Natural killer cell (primary cell): Measurements from ENCODE around the gene CDK3. TPM values are rescaled to one million over a fixed set of nuclear protein-coding genes. Genes with fewer than 3 reads are reported as not detected.
A peak's percentile ranks its signal among the peaks of the same experiment; 100 is the strongest.

ENCODE experiments used
- ATAC-seq, 3 donors: fragments of 150-1000 bp in 2 of 3; fragments of 200-7000 bp in 1 of 3; cut with Tn5 transposase; 1 replicate in 1 of 3; 2 replicates in 2 of 3; pipeline ENCODE4 v1.10.0; 2021; ENCODE audit warnings: mild to moderate bottlenecking in 2 of 3, moderate library complexity in 2 of 3
- DNase-seq, 2 donors: peaks; one replicate each; pipeline versions ENCODE4 v3.0.0 to v3.0.0-alpha.2; 2013 to 2021; ENCODE audit warnings: mixed read lengths in 1 of 2
- H3K27ac ChIP-seq: one replicate; pipeline ENCODE4 v1.5.1; 2013; ENCODE audit warnings: mild to moderate bottlenecking, low read length
- H3K27me3 ChIP-seq: one replicate; pipeline ENCODE4 v1.6.1; 2013; ENCODE audit warnings: low read length; ENCODE audit not compliant: control insufficient read depth, insufficient read depth
- H3K36me3 ChIP-seq: one replicate; pipeline ENCODE4 v1.6.1; 2013; ENCODE audit warnings: low read length; ENCODE audit not compliant: control insufficient read depth, insufficient read depth
- H3K4me1 ChIP-seq: one replicate; pipeline ENCODE4 v1.6.1; 2013; ENCODE audit warnings: low read length; ENCODE audit not compliant: control insufficient read depth, insufficient read depth
- H3K4me3 ChIP-seq: one replicate; pipeline ENCODE4 v1.5.1; 2013; ENCODE audit warnings: low read length
- H3K9me3 ChIP-seq: one replicate; pipeline ENCODE4 v1.6.1; 2013; ENCODE audit warnings: low read length; ENCODE audit not compliant: control insufficient read depth, insufficient read depth
- H3K27ac Mint-ChIP-seq, 2 donors: one replicate each; pipeline ENCODE4 v1.8.0; 2022; ENCODE audit warnings: mild to moderate bottlenecking in 2 of 2, mixed read lengths in 2 of 2, moderate library complexity in 1 of 2
- H3K27me3 Mint-ChIP-seq, 2 donors: one replicate each; pipeline ENCODE4 v1.8.0; 2022; ENCODE audit warnings: low read depth in 2 of 2, mixed read lengths in 2 of 2
- H3K36me3 Mint-ChIP-seq: one replicate; pipeline ENCODE4 v1.8.0; 2022; ENCODE audit warnings: mixed read lengths
- H3K4me1 Mint-ChIP-seq, 2 donors: one replicate each; pipeline ENCODE4 v1.8.0; 2022; ENCODE audit warnings: mixed read lengths in 2 of 2
- H3K4me3 Mint-ChIP-seq: one replicate; pipeline ENCODE4 v1.8.0; 2022; ENCODE audit warnings: mild to moderate bottlenecking, moderate library complexity, mixed read lengths
- H3K9me3 Mint-ChIP-seq, 2 donors: one replicate each; pipeline ENCODE4 v1.8.0; 2022; ENCODE audit warnings: mixed read lengths in 2 of 2
- CTCF ChIP-seq: fragments of 200-600 bp; IDR thresholded peaks from one replicate; pipeline ENCODE4 v1.8.0; 2022; ENCODE audit warnings: antibody characterized with exemption
- WGBS: methylation state at CpG from one replicate; pipeline ENCODE4 v1.1.7; 2013; ENCODE audit warnings: missing lambda C conversion rate; ENCODE audit not compliant: insufficient coverage; 5-methylcytosine and 5-hydroxymethylcytosine counted together
- intact Hi-C: fragments of 100-400 bp; cut with micrococcal nuclease; formaldehyde crosslinking; loops from one replicate; pipeline ENCODE4 v1.14.2; 2022
- total RNA-seq, 4 donors: library from RNA; stranded (reverse); fragments of 120-200 nt in 1 of 4; gene quantifications; one replicate each; pipeline versions ENCODE4 v1.2.3 to v1.2.4, GENCODE V29; 2013 to 2022

Gene CDK3
- total RNA-seq, 3 donors from 2014 or later (not counting 1 experiment from before 2014, with no cell fraction given) = 5.5 to 13.6 (median 13.5) TPM

- no peak overlapping the region for H3K4me3 Mint-ChIP-seq
- 20% methylated on average over 18 of the region's 18 CpGs for WGBS
- intact Hi-C loops = no loop called here
Measured at GRCh38 chr17:75996665-75997590, 3.7 kb upstream of the CDK3 start.

DNA sequence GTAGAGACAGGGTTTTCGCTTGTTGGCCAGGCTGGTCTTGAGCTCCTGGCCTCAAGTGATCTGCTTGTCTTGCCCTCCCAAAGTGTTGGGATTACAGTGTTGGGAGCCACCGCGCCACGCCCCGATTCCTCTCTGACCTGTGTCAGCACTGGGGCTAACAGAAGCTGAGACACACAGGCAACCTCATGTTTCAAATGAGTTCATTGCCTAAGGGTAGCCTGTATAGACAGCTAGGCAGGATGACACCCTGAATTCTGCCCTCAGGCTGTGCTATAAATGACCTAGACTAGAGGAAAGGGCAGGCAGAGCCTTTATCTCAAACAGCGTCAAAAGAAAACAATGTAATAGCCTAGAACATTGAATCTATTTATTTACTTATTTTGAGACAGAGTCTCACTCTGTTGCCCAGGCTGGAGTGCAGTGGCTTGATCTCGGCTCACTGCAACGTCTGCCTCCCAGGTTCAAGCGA is 2.3 kb upstream of the CDK3 start:
- no peak for ATAC-seq
- Histone ChIP-seq H3K4me1 (peaks cover 11% of the 10 kb centered on the region), H3K27me3 (no peaks in the 10 kb centered on the region), H3K9me3 (no peaks in the 10 kb centered on the region), H3K4me3 (no peak overlapping the region), H3K27ac (no peak overlapping the region), H3K36me3 (peaks cover 7% of the 10 kb centered on the region)
- Mint-ChIP-seq H3K27ac (no peak overlapping the region), H3K27me3 (no peaks in the 10 kb centered on the region), H3K4me1 (peaks cover 10 to 11% of the 10 kb centered on the region in 2 donors), H3K36me3 (no peaks in the 10 kb centered on the region), H3K9me3 (no peaks in the 10 kb centered on the region), H3K4me3 (no peak overlapping the region)
- 96% methylated on average over 9 of the region's 9 CpGs for WGBS
- intact Hi-C loops = no loop called here
- DNase-seq = no peak
- TF ChIP-seq CTCF = no peak

More at GRCh38 chr17:75996665-75997590, 3.7 kb upstream of the CDK3 start:
- Mint-ChIP-seq H3K36me3 (no peaks in the 10 kb centered on the region), H3K27me3 (no peaks in the 10 kb centered on the region), H3K9me3 (no peaks in the 10 kb centered on the region), H3K27ac (peak overlapping the region in 1 of 2 donors; percentile 28), H3K4me1 (peaks cover 10 to 11% of the 10 kb centered on the region in 2 donors)
- Histone ChIP-seq H3K27me3 (no peaks in the 10 kb centered on the region), H3K9me3 (no peaks in the 10 kb centered on the region), H3K4me3 (no peak overlapping the region), H3K4me1 (peaks cover 11% of the 10 kb centered on the region), H3K27ac (no peak overlapping the region), H3K36me3 (peaks cover 11% of the 10 kb centered on the region)
- DNase-seq = peak in 1 of 2 donors; percentile 71
- no peak for TF ChIP-seq CTCF
- peak in 2 of 3 donors; percentile 35 to 60 for ATAC-seq

- H3K27ac ChIP-seq = no peak overlapping the region
- intact Hi-C loops = no loop called here
- DNase-seq = peak; percentile 55 to 75
- H3K4me1 Mint-ChIP-seq = peaks cover 10 to 11% of the 10 kb centered on the region in 2 donors
- no peak overlapping the region for H3K4me3 ChIP-seq
- peak; percentile 69 to 88 (median 79) for ATAC-seq
- H3K27ac Mint-ChIP-seq = no peak overlapping the region
- 85% methylated on average over 31 of the region's 31 CpGs for WGBS
- no peaks in the 10 kb centered on the region for H3K36me3 Mint-ChIP-seq
- peaks cover 5% of the 10 kb centered on the region for H3K36me3 ChIP-seq
- TF ChIP-seq CTCF = peak; percentile 62
- no peaks in the 10 kb centered on the region for H3K27me3 ChIP-seq
- no peaks in the 10 kb centered on the region for H3K9me3 ChIP-seq
- H3K27me3 Mint-ChIP-seq = no peaks in the 10 kb centered on the region
- H3K9me3 Mint-ChIP-seq = no peaks in the 10 kb centered on the region
- H3K4me3 Mint-ChIP-seq = no peak overlapping the region
- peaks cover 11% of the 10 kb centered on the region for H3K4me1 ChIP-seq
Measured at GRCh38 chr17:76000016-76000754, 470 bp upstream of the CDK3 start.
